ENCODE data around the gene U2SURP. TPM values are rescaled to one million over a fixed set of nuclear protein-coding genes. Genes with fewer than 3 reads are reported as not detected.
"Not testable (repeated sequence)": the region's sequence is repeated elsewhere in the genome, so short reads cannot be mapped to it uniquely, and the experiment has no call there.

U2SURP gene
- total and polyA plus RNA-seq, 2 donors = 79.7 to 107 TPM

- WGBS = 98% methylated on average over 3 of the region's 3 CpGs
- no peaks in the 10 kb centered on the region for H3K36me3 ChIP-seq (ENCODE audit: control insufficient read depth in 2 of 2, insufficient read depth in 2 of 2, low read length in 1 of 2)
- peaks cover 0 to 9% of the 10 kb centered on the region in 2 donors for H3K27me3 ChIP-seq (ENCODE audit: control insufficient read depth in 2 of 2, insufficient read depth in 1 of 2, low read length in 1 of 2)
- H3K4me1 ChIP-seq (ENCODE audit: control insufficient read depth in 2 of 2, insufficient read depth in 2 of 2, low read length in 2 of 2) = no peaks in the 10 kb centered on the region
- no peak overlapping the region for H3K27ac ChIP-seq (ENCODE audit: low read depth in 1 of 2, low read length in 1 of 2)
- DNase-seq (ENCODE audit: low read depth in 6 of 9, low spot score in 9 of 9) = no peak
- no peak overlapping the region for H3K4me3 ChIP-seq (ENCODE audit: low read length in 2 of 2)
- H3K9me3 ChIP-seq (ENCODE audit: control insufficient read depth in 2 of 2, insufficient read depth in 1 of 2, low read length in 1 of 2) = no peaks in the 10 kb centered on the region
Measured at GRCh38 chr3:142984255-142984654, 17.1 kb upstream of the U2SURP start.

- Histone ChIP-seq H3K4me1 (ENCODE audit: control insufficient read depth in 2 of 2, insufficient read depth in 2 of 2, low read length in 2 of 2) (no peaks in the 10 kb centered on the region), H3K36me3 (ENCODE audit: control insufficient read depth in 2 of 2, insufficient read depth in 2 of 2, low read length in 1 of 2) (no peaks in the 10 kb centered on the region), H3K27ac (ENCODE audit: low read depth in 1 of 2, low read length in 1 of 2) (no peak overlapping the region), H3K27me3 (ENCODE audit: control insufficient read depth in 2 of 2, insufficient read depth in 1 of 2, low read length in 1 of 2) (peaks cover 0 to 8% of the 10 kb centered on the region in 2 donors), H3K4me3 (ENCODE audit: low read length in 2 of 2) (no peak overlapping the region), H3K9me3 (ENCODE audit: control insufficient read depth in 2 of 2, insufficient read depth in 1 of 2, low read length in 1 of 2) (no peaks in the 10 kb centered on the region)
- 88% methylated on average over 5 of the region's 5 CpGs for WGBS
- DNase-seq (ENCODE audit: low read depth in 6 of 9, low spot score in 9 of 9) = peak in 2 of 9 donors; percentile 35 to 59
Measured at GRCh38 chr3:142987080-142987700, 14.2 kb upstream of the U2SURP start.

GRCh38 chr3:142987707-142988106 lies 13.7 kb upstream of the U2SURP start:
- H3K27ac ChIP-seq (ENCODE audit: low read depth in 1 of 2, low read length in 1 of 2) = peak overlapping the region in 1 of 2 donors; percentile 10
- peaks cover 0 to 4% of the 10 kb centered on the region in 2 donors for H3K27me3 ChIP-seq (ENCODE audit: control insufficient read depth in 2 of 2, insufficient read depth in 1 of 2, low read length in 1 of 2)
- H3K9me3 ChIP-seq (ENCODE audit: control insufficient read depth in 2 of 2, insufficient read depth in 1 of 2, low read length in 1 of 2) = no peaks in the 10 kb centered on the region
- 59% methylated on average over 7 of the region's 7 CpGs for WGBS
- peak in 1 of 9 donors; percentile 30 for DNase-seq (ENCODE audit: low read depth in 6 of 9, low spot score in 9 of 9)
- no peaks in the 10 kb centered on the region for H3K4me1 ChIP-seq (ENCODE audit: control insufficient read depth in 2 of 2, insufficient read depth in 2 of 2, low read length in 2 of 2)
- H3K4me3 ChIP-seq (ENCODE audit: low read length in 2 of 2) = no peak overlapping the region
- no peaks in the 10 kb centered on the region for H3K36me3 ChIP-seq (ENCODE audit: control insufficient read depth in 2 of 2, insufficient read depth in 2 of 2, low read length in 1 of 2)

GRCh38 chr3:142988221-142988620 lies 13.1 kb upstream of the U2SURP start:
- WGBS = 94% methylated on average over 2 of the region's 2 CpGs
- not testable (repeated sequence) for H3K36me3 ChIP-seq (ENCODE audit: control insufficient read depth in 2 of 2, insufficient read depth in 2 of 2, low read length in 1 of 2); H3K27me3 ChIP-seq (ENCODE audit: control insufficient read depth in 2 of 2, insufficient read depth in 1 of 2, low read length in 1 of 2); H3K4me1 ChIP-seq (ENCODE audit: control insufficient read depth in 2 of 2, insufficient read depth in 2 of 2, low read length in 2 of 2); H3K4me3 ChIP-seq (ENCODE audit: low read length in 2 of 2); H3K9me3 ChIP-seq (ENCODE audit: control insufficient read depth in 2 of 2, insufficient read depth in 1 of 2, low read length in 1 of 2); DNase-seq (ENCODE audit: low read depth in 6 of 9, low spot score in 9 of 9)
- peak overlapping the region in 1 of 2 donors; percentile 10 for H3K27ac ChIP-seq (ENCODE audit: low read depth in 1 of 2, low read length in 1 of 2)

GRCh38 chr3:142988826-142989225 lies 12.5 kb upstream of the U2SURP start:
- H3K27ac ChIP-seq (ENCODE audit: low read depth in 1 of 2, low read length in 1 of 2); DNase-seq (ENCODE audit: low read depth in 6 of 9, low spot score in 9 of 9); H3K4me3 ChIP-seq (ENCODE audit: low read length in 2 of 2); H3K27me3 ChIP-seq (ENCODE audit: control insufficient read depth in 2 of 2, insufficient read depth in 1 of 2, low read length in 1 of 2); H3K36me3 ChIP-seq (ENCODE audit: control insufficient read depth in 2 of 2, insufficient read depth in 2 of 2, low read length in 1 of 2); H3K9me3 ChIP-seq (ENCODE audit: control insufficient read depth in 2 of 2, insufficient read depth in 1 of 2, low read length in 1 of 2); H3K4me1 ChIP-seq (ENCODE audit: control insufficient read depth in 2 of 2, insufficient read depth in 2 of 2, low read length in 2 of 2): not testable (repeated sequence)
- WGBS = 100% methylated on average over 2 of the region's 3 CpGs

- H3K9me3 ChIP-seq (ENCODE audit: control insufficient read depth in 2 of 2, insufficient read depth in 1 of 2, low read length in 1 of 2) = no peaks in the 10 kb centered on the region
- H3K36me3 ChIP-seq (ENCODE audit: control insufficient read depth in 2 of 2, insufficient read depth in 2 of 2, low read length in 1 of 2) = no peaks in the 10 kb centered on the region
- H3K4me3 ChIP-seq (ENCODE audit: low read length in 2 of 2) = no peak overlapping the region
- DNase-seq (ENCODE audit: low read depth in 6 of 9, low spot score in 9 of 9) = no peak
- no peaks in the 10 kb centered on the region for H3K4me1 ChIP-seq (ENCODE audit: control insufficient read depth in 2 of 2, insufficient read depth in 2 of 2, low read length in 2 of 2)
- no peak overlapping the region for H3K27ac ChIP-seq (ENCODE audit: low read depth in 1 of 2, low read length in 1 of 2)
- 95% methylated on average over 5 of the region's 5 CpGs for WGBS
- H3K27me3 ChIP-seq (ENCODE audit: control insufficient read depth in 2 of 2, insufficient read depth in 1 of 2, low read length in 1 of 2) = no peaks in the 10 kb centered on the region
Measured at GRCh38 chr3:142990721-142991120, 10.6 kb upstream of the U2SURP start.

GRCh38 chr3:142992323-142992722 lies 9.0 kb upstream of the U2SURP start:
- Histone ChIP-seq H3K9me3 (ENCODE audit: control insufficient read depth in 2 of 2, insufficient read depth in 1 of 2, low read length in 1 of 2) (no peaks in the 10 kb centered on the region), H3K4me1 (ENCODE audit: control insufficient read depth in 2 of 2, insufficient read depth in 2 of 2, low read length in 2 of 2) (no peaks in the 10 kb centered on the region), H3K4me3 (ENCODE audit: low read length in 2 of 2) (no peak overlapping the region), H3K27ac (ENCODE audit: low read depth in 1 of 2, low read length in 1 of 2) (no peak overlapping the region), H3K27me3 (ENCODE audit: control insufficient read depth in 2 of 2, insufficient read depth in 1 of 2, low read length in 1 of 2) (no peaks in the 10 kb centered on the region), H3K36me3 (ENCODE audit: control insufficient read depth in 2 of 2, insufficient read depth in 2 of 2, low read length in 1 of 2) (no peaks in the 10 kb centered on the region)
- DNase-seq (ENCODE audit: low read depth in 6 of 9, low spot score in 9 of 9) = no peak
- 96% methylated on average over 7 of the region's 7 CpGs for WGBS

GRCh38 chr3:142993958-142994442 lies 7.4 kb upstream of the U2SURP start:
- peak in 8 of 9 donors; percentile 54 to 83 (median 63) for DNase-seq (ENCODE audit: low read depth in 6 of 9, low spot score in 9 of 9)
- WGBS = 23% methylated on average over 4 of the region's 4 CpGs
- no peak overlapping the region for H3K4me3 ChIP-seq (ENCODE audit: low read length in 2 of 2)

GRCh38 chr3:142997330-142997729 lies 4.0 kb upstream of the U2SURP start:
- H3K27ac ChIP-seq (ENCODE audit: low read depth in 1 of 2, low read length in 1 of 2) = no peak overlapping the region
- H3K9me3 ChIP-seq (ENCODE audit: control insufficient read depth in 2 of 2, insufficient read depth in 1 of 2, low read length in 1 of 2) = no peaks in the 10 kb centered on the region
- no peak overlapping the region for H3K4me3 ChIP-seq (ENCODE audit: low read length in 2 of 2)
- peaks cover 6 to 8% of the 10 kb centered on the region in 2 donors for H3K4me1 ChIP-seq (ENCODE audit: control insufficient read depth in 2 of 2, insufficient read depth in 2 of 2, low read length in 2 of 2)
- H3K27me3 ChIP-seq (ENCODE audit: control insufficient read depth in 2 of 2, insufficient read depth in 1 of 2, low read length in 1 of 2) = no peaks in the 10 kb centered on the region
- no peaks in the 10 kb centered on the region for H3K36me3 ChIP-seq (ENCODE audit: control insufficient read depth in 2 of 2, insufficient read depth in 2 of 2, low read length in 1 of 2)
- WGBS = 84% methylated on average over 2 of the region's 2 CpGs
- DNase-seq (ENCODE audit: low read depth in 6 of 9, low spot score in 9 of 9) = no peak

More at GRCh38 chr3:142993958-142994442, 7.4 kb upstream of the U2SURP start:
- Histone ChIP-seq H3K36me3 (ENCODE audit: control insufficient read depth in 2 of 2, insufficient read depth in 2 of 2, low read length in 1 of 2) (no peaks in the 10 kb centered on the region), H3K27ac (ENCODE audit: low read depth in 1 of 2, low read length in 1 of 2) (no peak overlapping the region), H3K9me3 (ENCODE audit: control insufficient read depth in 2 of 2, insufficient read depth in 1 of 2, low read length in 1 of 2) (no peaks in the 10 kb centered on the region), H3K27me3 (ENCODE audit: control insufficient read depth in 2 of 2, insufficient read depth in 1 of 2, low read length in 1 of 2) (no peaks in the 10 kb centered on the region), H3K4me1 (ENCODE audit: control insufficient read depth in 2 of 2, insufficient read depth in 2 of 2, low read length in 2 of 2) (no peaks in the 10 kb centered on the region)

Data from thymus (tissue), 11 donors.